Fibroblast of villous mesenchyme (primary cell): Measurements from ENCODE around the gene LARP4. TPM values are rescaled to one million over a fixed set of nuclear protein-coding genes. Genes with fewer than 3 reads are reported as not detected.

Experiments used
- DNase-seq: peaks from one replicate; pipeline ENCODE4 v3.0.0-alpha.2; 2010; ENCODE audit warnings: low read depth
- H3K4me3 ChIP-seq: 2 replicates; pipeline ENCODE4 v1.5.1; 2011; ENCODE audit warnings: low read depth, mild to moderate bottlenecking, low read length
- CTCF ChIP-seq: IDR thresholded peaks from 2 replicates; pipeline ENCODE4 v1.5.1; 2012; ENCODE audit warnings: low read depth, mild to moderate bottlenecking, low read length; ENCODE audit not compliant: insufficient read depth
- total RNA-seq: library from RNA; depleted of rRNA; stranded (reverse); fragments of >200 nt; gene quantifications from 2 replicates; pipeline ENCODE4 v1.2.3, GENCODE V29; 2012

The LARP4 gene
- total RNA-seq = 26.1 and 57.9 TPM in 2 replicates

DNA sequence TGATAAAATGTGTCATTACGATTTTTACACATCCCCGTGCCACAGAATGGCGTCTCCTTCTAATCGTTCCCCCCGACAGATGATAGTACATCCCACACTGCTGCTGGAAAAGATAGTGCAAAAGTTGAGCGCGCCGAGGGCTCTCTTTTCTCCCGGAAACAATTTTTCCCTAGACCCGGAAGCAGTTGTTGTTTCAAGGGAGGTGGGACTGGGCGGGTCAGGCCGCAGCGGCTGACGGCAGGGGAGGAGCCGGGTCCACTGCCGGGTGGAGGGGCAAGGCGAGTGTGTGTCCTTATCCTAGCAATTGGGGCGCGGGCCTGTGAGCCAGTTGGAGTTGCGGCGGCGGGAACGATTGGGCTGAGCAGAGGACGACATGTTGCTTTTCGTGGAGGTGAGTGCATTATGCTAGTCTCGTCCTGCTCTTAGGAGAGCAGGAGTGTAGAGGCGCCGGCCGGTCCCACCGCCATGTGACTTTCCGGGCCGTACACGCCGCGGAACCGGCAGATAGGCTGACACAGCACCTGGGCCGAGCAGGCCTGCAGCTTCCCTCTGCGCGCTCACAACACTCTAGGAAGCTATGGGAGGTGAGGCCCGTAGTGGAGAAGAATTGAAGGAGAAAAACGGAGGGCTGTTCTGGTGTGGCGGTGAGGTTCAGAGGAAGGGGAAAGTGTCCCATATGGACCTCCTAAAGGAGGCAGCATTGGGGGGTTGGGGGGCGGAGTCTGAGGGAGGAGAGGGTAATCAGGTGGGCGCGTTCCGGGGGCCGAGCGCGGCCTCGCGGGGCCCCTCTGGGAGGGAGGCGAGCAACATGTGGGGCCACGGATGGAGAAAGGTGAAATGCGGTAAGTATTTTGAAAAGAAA lies at the start of gene LARP4:
TSS of gene LARP4 (plus strand) at position 248 of the 862 bp plus-strand sequence. CDS start at position 374, 126 bp downstream.
- DNase-seq = peak; percentile 94
- TF ChIP-seq CTCF = no peak
- peak within 1 kb of the TSS; percentile 91 for H3K4me3 ChIP-seq

GRCh38 chr12:50351120-50352043 lies 49.3 kb upstream of the LARP4 start:
- no peak overlapping the region for H3K4me3 ChIP-seq
- DNase-seq = peak; percentile 30
- TF ChIP-seq CTCF = no peak

GRCh38 chr12:50353404-50353803 lies 47.3 kb upstream of the LARP4 start:
- DNase-seq = no peak
- H3K4me3 ChIP-seq = no peak overlapping the region
- no peak for TF ChIP-seq CTCF

GRCh38 chr12:50353869-50354593 lies 46.7 kb upstream of the LARP4 start:
- DNase-seq = peak; percentile 55
- no peak for TF ChIP-seq CTCF
- no peak overlapping the region for H3K4me3 ChIP-seq

DNA sequence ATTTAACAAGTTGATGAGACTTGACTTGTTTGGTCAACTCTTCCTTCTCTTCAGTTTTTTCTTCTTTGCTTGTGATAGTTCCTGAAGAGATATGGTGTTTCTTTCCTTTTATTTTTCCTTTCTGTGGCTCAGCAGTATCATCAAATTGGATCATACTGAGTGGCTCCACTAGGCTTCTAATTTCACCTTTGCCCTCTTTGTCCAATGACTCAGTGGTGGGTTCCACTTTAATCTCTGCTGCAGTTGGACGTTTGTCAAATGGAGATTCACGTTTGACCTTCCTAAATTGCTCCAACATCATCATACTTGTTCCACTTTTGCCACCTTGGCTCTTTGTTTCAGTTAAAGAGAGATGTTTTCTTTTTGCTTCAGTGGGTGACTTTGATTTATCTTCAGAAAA lies 45.8 kb upstream of the LARP4 start:
- DNase-seq = no peak
- no peak for TF ChIP-seq CTCF
- no peak overlapping the region for H3K4me3 ChIP-seq

GRCh38 chr12:50355365-50355764 lies 45.3 kb upstream of the LARP4 start:
- no peak for TF ChIP-seq CTCF
- no peak for DNase-seq

More at GRCh38 chr12:50355365-50355764, 45.3 kb upstream of the LARP4 start:
- no peak overlapping the region for H3K4me3 ChIP-seq
